Cardiac muscle cell (in vitro differentiated cells and primary cell): ENCODE measurements around the gene ATP13A1. TPM values are rescaled to one million over a fixed set of nuclear protein-coding genes. Genes with fewer than 3 reads are reported as not detected.

Experiments
- DNase-seq, 2 donors: peaks; one replicate each; pipeline versions ENCODE4 v3.0.0 to v3.0.0-alpha.2; 2010 to 2017; ENCODE audit warnings: low read depth in 1 of 2, low spot score in 1 of 2
- H3K27ac ChIP-seq: fragments of 200-600 bp; sonication (generic); 2 replicates; pipeline ENCODE4 v1.5.1; 2016
- H3K27me3 ChIP-seq: fragments of 200-600 bp; sonication (generic); 2 replicates; pipeline ENCODE4 v1.6.0; 2016; ENCODE audit warnings: control low read depth
- H3K36me3 ChIP-seq: fragments of 200-600 bp; sonication (generic); 2 replicates; pipeline ENCODE4 v1.5.1; 2016; ENCODE audit warnings: control low read depth
- H3K4me1 ChIP-seq: fragments of 200-600 bp; sonication (generic); 2 replicates; pipeline ENCODE4 v1.8.1; 2017; ENCODE audit warnings: low read depth, mild to moderate bottlenecking, mixed run types
- H3K4me3 ChIP-seq: fragments of 200-600 bp; sonication (generic); 2 replicates; pipeline ENCODE4 v1.5.1; 2016; ENCODE audit warnings: mild to moderate bottlenecking
- H3K9me3 ChIP-seq: fragments of 200-600 bp; sonication (generic); 2 replicates; pipeline ENCODE4 v1.5.1; 2017; ENCODE audit warnings: low read depth, mild to moderate bottlenecking, control low read depth
- polyA plus RNA-seq: library from polyadenylated mRNA; unstranded; fragments of >200 nt; fragmentation: Nextera tagmentation; extraction: Ambion mirVana; gene quantifications from 2 replicates; pipeline ENCODE4 v1.2.1, GENCODE V29; 2016
- total RNA-seq: library from RNA; depleted of rRNA; stranded (reverse); fragments of >200 nt; gene quantifications from 2 replicates; pipeline ENCODE4 v1.2.3, GENCODE V29; 2016
- TF ChIP-seq, protein P1 (sequence below): IDR thresholded peaks from 2 replicates; pipeline ENCODE4 v1.5.1; 2012; ENCODE audit warnings: low read depth, mild to moderate bottlenecking, low read length

ATP13A1 gene
- total and polyA plus RNA-seq, 2 experiments from 2014 or later: 58.0 to 216 TPM

GRCh38 chr19:19650331-19650730, 13.1 kb downstream of the ATP13A1 start:
- Histone ChIP-seq H3K9me3 (no peaks in the 10 kb centered on the region), H3K4me3 (no peak overlapping the region), H3K27ac (no peak overlapping the region), H3K36me3 (peaks cover 58% of the 10 kb centered on the region), H3K27me3 (no peaks in the 10 kb centered on the region), H3K4me1 (no peaks in the 10 kb centered on the region)
- no peak for DNase-seq
- TF ChIP-seq, protein P1, sequence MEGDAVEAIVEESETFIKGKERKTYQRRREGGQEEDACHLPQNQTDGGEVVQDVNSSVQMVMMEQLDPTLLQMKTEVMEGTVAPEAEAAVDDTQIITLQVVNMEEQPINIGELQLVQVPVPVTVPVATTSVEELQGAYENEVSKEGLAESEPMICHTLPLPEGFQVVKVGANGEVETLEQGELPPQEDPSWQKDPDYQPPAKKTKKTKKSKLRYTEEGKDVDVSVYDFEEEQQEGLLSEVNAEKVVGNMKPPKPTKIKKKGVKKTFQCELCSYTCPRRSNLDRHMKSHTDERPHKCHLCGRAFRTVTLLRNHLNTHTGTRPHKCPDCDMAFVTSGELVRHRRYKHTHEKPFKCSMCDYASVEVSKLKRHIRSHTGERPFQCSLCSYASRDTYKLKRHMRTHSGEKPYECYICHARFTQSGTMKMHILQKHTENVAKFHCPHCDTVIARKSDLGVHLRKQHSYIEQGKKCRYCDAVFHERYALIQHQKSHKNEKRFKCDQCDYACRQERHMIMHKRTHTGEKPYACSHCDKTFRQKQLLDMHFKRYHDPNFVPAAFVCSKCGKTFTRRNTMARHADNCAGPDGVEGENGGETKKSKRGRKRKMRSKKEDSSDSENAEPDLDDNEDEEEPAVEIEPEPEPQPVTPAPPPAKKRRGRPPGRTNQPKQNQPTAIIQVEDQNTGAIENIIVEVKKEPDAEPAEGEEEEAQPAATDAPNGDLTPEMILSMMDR: no peak

- H3K4me1 ChIP-seq: no peaks in the 10 kb centered on the region
- TF ChIP-seq, protein P1: no peak
- no peak overlapping the region for H3K4me3 ChIP-seq
- H3K9me3 ChIP-seq: no peaks in the 10 kb centered on the region
- H3K36me3 ChIP-seq: peaks cover 51% of the 10 kb centered on the region
- DNase-seq: no peak
- H3K27ac ChIP-seq: no peak overlapping the region
- no peaks in the 10 kb centered on the region for H3K27me3 ChIP-seq
These were observed 13.9 kb downstream of the ATP13A1 start for GRCh38 chr19:19649580-19649995.

- Histone ChIP-seq H3K4me1 (no peaks in the 10 kb centered on the region), H3K9me3 (no peaks in the 10 kb centered on the region), H3K27me3 (no peaks in the 10 kb centered on the region), H3K27ac (no peak overlapping the region), H3K4me3 (no peak overlapping the region), H3K36me3 (peaks cover 46% of the 10 kb centered on the region)
- no peak for DNase-seq
- TF ChIP-seq, protein P1: no peak
These were observed 14.3 kb downstream of the ATP13A1 start for GRCh38 chr19:19649155-19649554.

DNA sequence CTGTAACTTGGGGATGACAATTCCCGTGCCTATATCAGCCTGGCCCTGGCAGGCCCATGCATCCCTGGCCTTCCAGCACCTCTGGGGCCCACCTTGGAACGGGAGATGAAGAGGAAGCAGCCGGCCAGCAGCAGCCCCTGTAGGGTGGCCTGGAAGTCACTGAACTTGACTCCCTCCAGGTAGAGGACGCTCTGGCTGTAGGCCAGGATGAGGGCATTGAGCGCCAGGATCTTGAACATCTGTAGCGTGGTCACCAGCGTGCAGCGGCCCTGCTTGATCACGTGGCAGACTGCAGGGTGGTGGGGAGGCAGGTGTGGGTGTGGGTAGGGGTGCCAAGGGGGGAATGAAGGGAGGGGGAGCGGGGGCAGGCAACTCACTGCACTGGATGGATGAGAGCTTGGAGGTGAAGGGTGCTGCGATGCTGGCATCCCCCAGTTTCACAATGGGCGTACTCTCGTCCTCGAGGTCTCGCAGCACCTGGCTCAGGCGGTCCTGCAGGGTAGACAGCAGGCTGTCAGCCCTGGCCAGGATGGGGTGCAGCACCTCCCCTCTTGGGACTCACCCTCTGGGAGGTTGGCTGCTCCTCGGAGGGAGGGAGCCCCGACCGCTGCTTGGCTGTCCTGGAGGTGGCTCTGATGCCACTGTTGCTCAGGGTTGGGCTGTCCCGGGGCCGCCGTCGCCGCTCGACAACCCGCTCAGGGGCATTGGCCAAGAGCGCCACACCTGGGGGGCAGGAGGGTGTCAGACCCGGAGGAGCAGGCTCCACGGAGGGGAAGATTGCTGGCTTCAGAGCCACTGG, 16.2 kb downstream of the ATP13A1 start:
- Histone ChIP-seq H3K36me3 (peaks cover 39% of the 10 kb centered on the region), H3K27me3 (no peaks in the 10 kb centered on the region), H3K4me1 (no peaks in the 10 kb centered on the region), H3K9me3 (no peaks in the 10 kb centered on the region), H3K4me3 (no peak overlapping the region), H3K27ac (no peak overlapping the region)
- TF ChIP-seq, protein P1: no peak
- no peak for DNase-seq

DNA sequence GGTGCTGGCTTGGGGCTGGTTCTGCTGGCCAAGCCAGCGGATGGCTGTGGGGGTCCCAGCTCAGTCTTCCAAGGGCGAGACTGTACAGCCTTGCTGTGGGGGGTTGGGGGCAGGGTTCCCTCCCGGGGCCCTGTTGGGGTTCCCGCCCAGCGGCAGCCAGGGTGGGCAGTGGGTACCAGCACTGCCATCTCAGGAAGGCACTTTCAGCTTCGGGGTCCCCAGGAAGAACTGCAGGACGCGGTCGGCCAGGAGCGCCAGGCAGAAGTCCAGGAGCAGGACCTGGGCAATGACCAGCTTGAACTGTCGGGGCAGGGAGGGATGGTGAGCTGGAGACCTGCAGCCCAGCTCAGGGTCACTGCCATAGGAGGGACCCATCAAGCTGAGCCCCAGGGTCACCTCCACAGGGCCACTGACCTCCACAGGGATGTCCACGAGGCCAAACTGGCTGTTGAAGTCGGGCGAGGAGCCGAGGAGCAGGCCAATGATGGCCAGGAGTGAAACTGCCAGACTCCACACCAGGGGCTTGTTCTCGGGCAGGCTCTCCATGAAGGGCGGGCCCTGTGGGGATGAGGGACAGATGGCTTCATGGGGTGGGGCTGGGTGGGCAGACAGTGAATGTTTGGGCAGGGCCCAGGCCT, 18.1 kb downstream of the ATP13A1 start:
- no peak overlapping the region for H3K4me3 ChIP-seq
- no peaks in the 10 kb centered on the region for H3K27me3 ChIP-seq
- H3K4me1 ChIP-seq: no peaks in the 10 kb centered on the region
- peaks cover 30% of the 10 kb centered on the region for H3K36me3 ChIP-seq
- no peaks in the 10 kb centered on the region for H3K9me3 ChIP-seq
- TF ChIP-seq, protein P1: no peak
- no peak overlapping the region for H3K27ac ChIP-seq
- DNase-seq: no peak
